Islet of Langerhans (tissue), 1 donor: ENCODE measurements around the gene MAGEA12.
"Not testable (repeated sequence)": the region's sequence is repeated elsewhere in the genome, so short reads cannot be mapped to it uniquely, and the experiment has no call there.

Experiments
- FAIRE-seq: peaks from one replicate; lab custom pipeline; 2011; peaks lifted over from hg19 to GRCh38; lab: Jason Lieb, UNC

Gene MAGEA12

GRCh38 chrX:152766562-152766961 is 33.0 kb downstream of the MAGEA12 start:
- not testable (repeated sequence) for FAIRE-seq

GRCh38 chrX:152769549-152770289 is 36.2 kb downstream of the MAGEA12 start, which contains the start of gene MAGEA6:
TSS of gene MAGEA6 (minus strand) at chrX:152769689. CDS start at chrX:152767650, 2,039 bp downstream.
- not testable (repeated sequence) for FAIRE-seq

DNA sequence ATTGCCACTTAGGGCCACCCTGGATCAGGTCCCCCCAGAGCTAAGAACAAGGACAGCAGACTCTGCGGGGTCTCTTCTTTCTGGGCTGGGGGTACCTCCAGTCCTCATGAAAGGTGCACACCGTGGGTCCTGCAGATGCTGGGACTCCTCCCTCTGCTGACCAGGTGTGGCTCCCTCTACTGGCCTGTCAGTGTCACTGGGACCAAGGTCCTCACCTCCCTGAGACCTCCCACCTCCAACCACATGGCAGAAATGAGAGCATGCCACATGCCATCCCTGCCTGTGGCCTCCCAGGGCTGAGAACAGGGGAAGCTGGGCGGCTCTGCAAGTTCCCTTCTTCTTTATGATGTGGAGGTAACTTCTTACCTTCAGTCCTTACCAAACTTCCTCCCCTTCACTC is 53.5 kb downstream of the MAGEA12 start:
- not testable (repeated sequence) for FAIRE-seq
